ENCODE data around the gene COQ2.
"Not testable (repeated sequence)": the region's sequence is repeated elsewhere in the genome, so short reads cannot be mapped to it uniquely, and the experiment has no call there.

Gene COQ2

GRCh38 chr4:83248486-83248885 lies 36.1 kb downstream of the COQ2 start:
- no peak for DNase-seq (ENCODE audit: low read depth in 2 of 2)

GRCh38 chr4:83247415-83248357 lies 36.9 kb downstream of the COQ2 start:
- DNase-seq (ENCODE audit: low read depth in 2 of 2) = no peak

GRCh38 chr4:83241132-83241531 lies 43.5 kb downstream of the COQ2 start:
- no peak for DNase-seq (ENCODE audit: low read depth in 2 of 2)

GRCh38 chr4:83240379-83240875 lies 44.2 kb downstream of the COQ2 start:
- DNase-seq (ENCODE audit: low read depth in 2 of 2) = no peak

- DNase-seq (ENCODE audit: low read depth in 2 of 2) = no peak
Measured at GRCh38 chr4:83238393-83239248, 46.0 kb downstream of the COQ2 start.

GRCh38 chr4:83237591-83237990 lies 47.0 kb downstream of the COQ2 start:
- DNase-seq (ENCODE audit: low read depth in 2 of 2) = no peak

- DNase-seq (ENCODE audit: low read depth in 2 of 2) = not testable (repeated sequence)
Measured at GRCh38 chr4:83235645-83236133, 48.9 kb downstream of the COQ2 start.

- no peak for DNase-seq (ENCODE audit: low read depth in 2 of 2)
Measured at GRCh38 chr4:83234902-83235644, 49.5 kb downstream of the COQ2 start.

- not testable (repeated sequence) for DNase-seq (ENCODE audit: low read depth in 2 of 2)
Measured at GRCh38 chr4:83234387-83234786, 50.2 kb downstream of the COQ2 start.

GRCh38 chr4:83232082-83232481 lies 52.5 kb downstream of the COQ2 start:
- DNase-seq (ENCODE audit: low read depth in 2 of 2) = no peak

GRCh38 chr4:83231620-83232076 lies 53.0 kb downstream of the COQ2 start:
- no peak for DNase-seq (ENCODE audit: low read depth in 2 of 2)

- no peak for DNase-seq (ENCODE audit: low read depth in 2 of 2)
Measured at GRCh38 chr4:83230928-83231327, 53.7 kb downstream of the COQ2 start.

GRCh38 chr4:83229791-83230190 lies 54.8 kb downstream of the COQ2 start:
- DNase-seq (ENCODE audit: low read depth in 2 of 2) = no peak

- no peak for DNase-seq (ENCODE audit: low read depth in 2 of 2)
Measured at GRCh38 chr4:83228231-83228630, 56.4 kb downstream of the COQ2 start.

- DNase-seq (ENCODE audit: low read depth in 2 of 2) = no peak
Measured at GRCh38 chr4:83224502-83225197, 59.9 kb downstream of the COQ2 start.

- DNase-seq (ENCODE audit: low read depth in 2 of 2) = no peak
Measured at GRCh38 chr4:83223781-83224180, 60.8 kb downstream of the COQ2 start.

- no peak for DNase-seq (ENCODE audit: low read depth in 2 of 2)
Measured at GRCh38 chr4:83221897-83222441, 62.6 kb downstream of the COQ2 start.

- peak in 1 of 2 donors; percentile 39 for DNase-seq (ENCODE audit: low read depth in 2 of 2)
Measured at GRCh38 chr4:83219344-83220331, 65.0 kb downstream of the COQ2 start.
